Small intestine (tissue), 7 donors: ENCODE data around the gene ELOVL3. TPM values are rescaled to one million over a fixed set of nuclear protein-coding genes. Genes with fewer than 3 reads are reported as not detected.
"Not testable (repeated sequence)": the region's sequence is repeated elsewhere in the genome, so short reads cannot be mapped to it uniquely, and the experiment has no call there.

Experiments
- DNase-seq, 2 donors: peaks; one replicate each; pipeline versions ENCODE4 v3.0.0 to v3.0.0-alpha.2; 2013
- FAIRE-seq: peaks from 2 replicates; lab custom pipeline; 2012; peaks lifted over from hg19 to GRCh38; lab: Jason Lieb, UNC
- H3K27ac ChIP-seq, 3 donors: one replicate each; pipeline ENCODE4 v1.5.1; 2013; ENCODE audit warnings: low read length in 2 of 3, mild to moderate bottlenecking in 2 of 3, control low read depth in 1 of 3, inconsistent platforms in 1 of 3, low read depth in 1 of 3, moderate library complexity in 1 of 3
- H3K27me3 ChIP-seq, 3 donors: one replicate each; pipeline ENCODE4 v1.6.1; 2013; ENCODE audit warnings: low read length in 3 of 3, inconsistent platforms in 1 of 3; ENCODE audit not compliant: control insufficient read depth in 3 of 3, insufficient read depth in 3 of 3
- H3K36me3 ChIP-seq, 3 donors: one replicate each; pipeline ENCODE4 v1.6.1; 2013; ENCODE audit warnings: low read length in 3 of 3, inconsistent platforms in 1 of 3, low read depth in 1 of 3, mild to moderate bottlenecking in 1 of 3, moderate library complexity in 1 of 3; ENCODE audit not compliant: control insufficient read depth in 3 of 3, insufficient read depth in 2 of 3
- H3K4me1 ChIP-seq, 3 donors: one replicate each; pipeline ENCODE4 v1.6.1; 2013; ENCODE audit warnings: low read length in 2 of 3, inconsistent platforms in 1 of 3, low read depth in 1 of 3, mild to moderate bottlenecking in 1 of 3, moderate library complexity in 1 of 3; ENCODE audit not compliant: control insufficient read depth in 3 of 3, insufficient read depth in 2 of 3
- H3K4me3 ChIP-seq, 3 donors: one replicate each; pipeline ENCODE4 v1.5.1; 2013; ENCODE audit warnings: low read length in 3 of 3, control low read depth in 1 of 3, inconsistent platforms in 1 of 3, low read depth in 1 of 3, mild to moderate bottlenecking in 1 of 3, moderate library complexity in 1 of 3
- H3K9me3 ChIP-seq, 2 donors: one replicate each; pipeline ENCODE4 v1.6.1; 2013; ENCODE audit warnings: low read depth in 1 of 2, low read length in 1 of 2; ENCODE audit not compliant: control insufficient read depth in 2 of 2, insufficient read depth in 1 of 2
- WGBS, 3 donors: extraction: QIAGEN DNeasy Blood & Tissue Kit; methylation state at CpG; one replicate each; pipeline ENCODE4 v1.1.7; 2013; 5-methylcytosine and 5-hydroxymethylcytosine counted together
- polyA plus RNA-seq, 4 donors: library from polyadenylated mRNA; stranded (reverse) in 3 of 4; unstranded in 1 of 4; fragments of 200-250 nt in 3 of 4; fragments of 120-200 nt in 1 of 4; gene quantifications; one replicate each; pipeline versions ENCODE4 v1.2.1 to v1.2.3, GENCODE V29; 2013
- donor health status: healthy with polysubstance abuse.
- donor health status: control.
- donor health status: control.
- donor health status: Bipolar disorder and iron deficiency.
- donor health status: healthy.

Gene ELOVL3
- polyA plus RNA-seq, 4 donors, result 0.40 to 0.42 TPM; not detected in 2

DNA sequence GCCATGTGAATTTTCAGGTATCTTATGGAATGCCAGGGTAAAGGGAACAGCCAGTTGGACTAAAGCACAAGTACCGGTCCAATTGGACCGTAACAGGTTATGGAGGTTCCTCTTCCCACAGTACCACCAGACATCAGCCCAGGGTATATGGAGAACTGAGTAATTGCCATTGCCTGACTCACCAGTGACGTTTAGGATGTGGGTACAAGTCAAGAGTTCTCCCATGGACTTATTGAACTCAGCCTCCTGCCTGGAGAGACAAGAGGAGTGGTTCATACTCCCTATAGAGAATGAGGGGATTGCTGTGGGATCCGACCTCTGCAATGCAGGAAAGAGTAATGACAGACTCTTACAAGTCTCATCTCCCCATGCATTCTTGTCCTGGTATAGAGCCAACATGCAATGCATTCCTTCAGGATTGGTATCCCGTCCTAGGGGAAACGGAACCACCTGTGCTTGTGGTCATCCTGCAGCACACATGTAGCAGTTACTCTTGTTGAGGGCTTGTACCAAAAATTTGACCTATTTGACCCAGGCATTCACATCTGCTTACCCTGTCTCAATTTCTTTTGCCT lies 30.7 kb upstream of the ELOVL3 start:
- no peaks in the 10 kb centered on the region for H3K27me3 ChIP-seq
- FAIRE-seq, result no peak
- 78 to 83% (median 82%) methylated on average over 6 of the region's 6 CpGs for WGBS, 3 donors
- no peak overlapping the region for H3K27ac ChIP-seq
- no peak overlapping the region for H3K4me3 ChIP-seq
- H3K9me3 ChIP-seq, result peaks cover 0 to 18% of the 10 kb centered on the region in 2 donors
- H3K36me3 ChIP-seq, result no peaks in the 10 kb centered on the region
- H3K4me1 ChIP-seq, result no peaks in the 10 kb centered on the region
- no peak for DNase-seq

DNA sequence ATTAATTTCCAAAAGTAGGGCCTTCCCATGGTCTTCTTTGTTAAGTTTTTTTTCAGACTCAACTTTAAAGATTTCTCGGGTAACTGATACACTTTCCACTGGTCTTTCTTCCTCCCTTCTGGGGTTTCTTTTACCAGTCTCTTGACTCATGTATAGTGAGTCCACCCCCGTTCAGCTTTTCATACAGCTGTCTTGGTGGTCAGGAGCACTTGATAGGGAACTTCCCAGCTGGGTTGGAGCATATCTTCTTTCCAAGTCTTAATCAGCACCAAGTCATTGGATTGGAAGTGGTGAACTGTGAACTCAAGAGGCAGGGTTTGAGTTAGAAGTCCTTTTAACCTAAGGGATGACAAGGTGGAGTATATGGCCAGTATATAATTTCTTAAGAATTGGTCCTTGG lies 29.2 kb upstream of the ELOVL3 start:
- H3K4me3 ChIP-seq, result no peak overlapping the region
- H3K27me3 ChIP-seq, result no peaks in the 10 kb centered on the region
- H3K4me1 ChIP-seq, result no peaks in the 10 kb centered on the region
- FAIRE-seq (no peak), DNase-seq (no peak)
- WGBS, 3 donors, result 65 to 83% (median 70%) methylated on average over 2 of the region's 2 CpGs
- no peak overlapping the region for H3K27ac ChIP-seq
- H3K36me3 ChIP-seq, result no peaks in the 10 kb centered on the region
- H3K9me3 ChIP-seq, result peaks cover 0 to 15% of the 10 kb centered on the region in 2 donors

DNA sequence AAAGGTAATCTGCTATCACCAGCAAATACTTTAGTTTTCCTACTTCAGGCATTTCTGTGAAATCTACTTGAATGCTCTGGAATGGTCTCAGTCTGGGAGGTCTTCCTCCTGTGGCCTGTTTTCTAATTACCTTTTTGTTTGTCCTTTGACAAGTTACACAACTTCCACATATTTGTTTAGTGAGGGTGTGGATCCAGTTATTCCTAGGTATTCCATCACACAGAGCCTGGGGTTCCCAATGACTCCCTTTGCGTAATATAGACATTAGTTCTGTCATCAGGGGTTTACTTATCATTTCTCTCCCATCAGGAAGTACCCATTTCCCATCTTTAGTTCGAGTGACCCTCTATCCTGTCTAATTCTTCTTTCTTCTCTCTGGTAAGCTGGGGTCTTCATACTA lies 28.1 kb upstream of the ELOVL3 start:
- H3K27ac ChIP-seq, result no peak overlapping the region
- FAIRE-seq (no peak), DNase-seq (no peak)
- 79 to 80% (median 80%) methylated on average over 2 of the region's 2 CpGs for WGBS, 3 donors
- H3K9me3 ChIP-seq, result peaks cover 0 to 6% of the 10 kb centered on the region in 2 donors
- no peaks in the 10 kb centered on the region for H3K27me3 ChIP-seq
- no peaks in the 10 kb centered on the region for H3K36me3 ChIP-seq
- H3K4me1 ChIP-seq, result no peaks in the 10 kb centered on the region
- H3K4me3 ChIP-seq, result no peak overlapping the region

DNA sequence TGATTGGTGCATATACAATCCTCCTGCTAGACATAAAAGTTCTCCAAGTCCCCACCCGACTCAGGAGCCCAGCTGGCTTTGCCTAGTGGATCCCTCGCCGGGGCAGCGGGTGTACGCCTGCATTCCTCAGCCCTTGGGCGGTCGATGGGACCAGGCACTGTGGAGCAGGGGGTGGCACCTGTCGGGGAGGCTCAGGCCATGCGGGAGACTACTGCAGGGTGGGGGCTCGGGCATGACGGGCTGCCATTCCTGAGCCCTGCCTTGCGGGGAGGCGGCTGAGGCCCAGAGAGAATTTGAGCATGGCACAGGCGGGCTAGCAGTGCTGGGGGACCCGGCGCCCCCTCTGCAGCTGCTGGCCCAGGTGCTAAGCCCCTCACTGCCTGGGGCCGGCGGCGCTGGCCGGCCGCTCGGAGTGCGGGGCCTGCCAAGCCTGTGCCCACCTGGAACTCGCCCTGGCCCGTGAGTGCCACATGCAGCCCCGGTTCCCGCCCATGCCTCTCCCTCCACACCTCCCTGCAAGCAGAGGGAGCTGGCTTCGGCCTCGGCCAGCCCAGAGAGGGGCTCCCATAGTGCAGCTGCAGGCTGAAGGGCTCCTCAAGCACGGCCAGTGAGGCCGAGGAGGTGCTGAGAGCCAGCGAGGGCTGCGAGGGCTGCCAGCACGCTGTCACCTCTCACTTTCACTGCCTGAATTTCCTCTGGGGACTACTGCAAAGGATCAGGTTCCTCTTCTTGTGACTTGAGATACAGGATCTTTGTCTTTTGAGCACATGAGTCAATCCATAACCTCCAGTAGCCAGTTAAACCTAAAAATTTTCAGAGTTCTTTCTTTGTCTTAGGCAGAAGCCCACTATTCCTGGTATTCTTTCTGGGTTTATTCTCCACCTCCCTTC lies 25.1 kb upstream of the ELOVL3 start:
- FAIRE-seq (no peak), DNase-seq (no peak)
- no peak overlapping the region for H3K4me3 ChIP-seq
- H3K36me3 ChIP-seq, result no peaks in the 10 kb centered on the region
- no peaks in the 10 kb centered on the region for H3K27me3 ChIP-seq
- H3K4me1 ChIP-seq, result no peaks in the 10 kb centered on the region
- no peak overlapping the region for H3K27ac ChIP-seq
- WGBS, 3 donors, result 91 to 94% (median 94%) methylated on average over 27 to 34 of the region's 34 CpGs
- H3K9me3 ChIP-seq, result peaks cover 0 to 22% of the 10 kb centered on the region in 2 donors

DNA sequence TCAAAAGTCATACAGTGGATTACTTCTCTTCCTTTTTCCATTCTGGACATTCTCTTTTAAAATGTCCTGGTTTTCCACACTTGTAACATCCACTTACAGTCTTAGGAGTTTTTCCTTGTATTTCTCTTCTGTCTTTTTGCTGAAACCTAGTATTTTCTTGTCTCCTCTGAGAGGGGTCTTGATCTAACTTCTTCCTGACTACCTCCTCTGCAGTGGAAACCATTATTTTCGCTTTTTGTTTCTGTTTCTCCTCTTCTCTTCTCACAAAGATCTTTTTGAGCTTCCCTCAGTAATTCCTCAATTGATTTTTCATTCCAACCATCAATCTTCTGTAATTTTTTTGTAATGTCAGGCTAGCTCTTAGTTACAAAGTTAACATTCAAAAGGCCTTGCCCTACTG lies 23.7 kb upstream of the ELOVL3 start:
- H3K4me1 ChIP-seq, result no peaks in the 10 kb centered on the region
- no peak overlapping the region for H3K27ac ChIP-seq
- H3K27me3 ChIP-seq, result no peaks in the 10 kb centered on the region
- H3K36me3 ChIP-seq, result no peaks in the 10 kb centered on the region
- FAIRE-seq (no peak), DNase-seq (no peak)
- no peak overlapping the region for H3K4me3 ChIP-seq
- WGBS, 3 donors, result 66 to 85% (median 79%) methylated on average over 1 of the region's 1 CpG
- H3K9me3 ChIP-seq, result peaks cover 0 to 22% of the 10 kb centered on the region in 2 donors

DNA sequence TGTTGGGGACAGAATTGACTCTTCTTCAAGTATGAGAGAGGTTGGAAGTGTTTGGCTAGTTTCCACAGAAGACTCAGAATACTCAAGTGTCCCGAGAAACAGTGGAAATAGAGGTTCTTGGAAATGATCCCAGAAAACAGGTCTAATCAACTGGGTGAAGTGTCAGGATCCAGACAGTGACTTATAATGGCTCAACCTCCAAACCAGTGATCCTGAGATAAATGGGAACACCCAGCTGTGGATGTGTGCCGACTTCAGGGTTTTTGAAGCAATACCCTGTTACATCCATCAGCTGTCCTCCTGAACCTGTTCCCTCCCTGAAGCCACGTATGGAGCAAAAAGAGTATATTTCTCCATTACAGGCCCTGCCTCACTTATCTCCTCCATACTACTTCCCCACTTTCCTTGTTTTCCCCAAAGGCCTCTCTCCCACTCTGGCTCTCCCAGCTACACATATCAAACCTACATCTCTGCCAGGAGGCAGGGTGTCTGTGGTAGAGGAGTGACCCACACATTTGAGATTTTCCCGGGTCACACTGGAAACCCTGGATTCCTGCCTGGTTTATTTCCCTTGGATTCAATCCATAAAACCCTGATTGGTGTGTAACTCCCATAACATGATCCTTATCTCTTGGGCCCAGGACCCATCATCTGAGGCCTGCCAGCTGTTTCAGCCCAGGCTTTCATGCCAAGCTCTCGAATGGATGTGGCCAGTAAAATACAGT lies 17.6 kb upstream of the ELOVL3 start:
- no peaks in the 10 kb centered on the region for H3K27me3 ChIP-seq
- H3K4me3 ChIP-seq, result no peak overlapping the region
- WGBS, 3 donors, result 16 to 35% (median 28%) methylated on average over 5 of the region's 5 CpGs
- no peaks in the 10 kb centered on the region for H3K4me1 ChIP-seq
- no peak overlapping the region for H3K27ac ChIP-seq
- peaks cover 0 to 14% of the 10 kb centered on the region in 2 donors for H3K9me3 ChIP-seq
- H3K36me3 ChIP-seq, result no peaks in the 10 kb centered on the region
- FAIRE-seq, result no peak
- no peak for DNase-seq

DNA sequence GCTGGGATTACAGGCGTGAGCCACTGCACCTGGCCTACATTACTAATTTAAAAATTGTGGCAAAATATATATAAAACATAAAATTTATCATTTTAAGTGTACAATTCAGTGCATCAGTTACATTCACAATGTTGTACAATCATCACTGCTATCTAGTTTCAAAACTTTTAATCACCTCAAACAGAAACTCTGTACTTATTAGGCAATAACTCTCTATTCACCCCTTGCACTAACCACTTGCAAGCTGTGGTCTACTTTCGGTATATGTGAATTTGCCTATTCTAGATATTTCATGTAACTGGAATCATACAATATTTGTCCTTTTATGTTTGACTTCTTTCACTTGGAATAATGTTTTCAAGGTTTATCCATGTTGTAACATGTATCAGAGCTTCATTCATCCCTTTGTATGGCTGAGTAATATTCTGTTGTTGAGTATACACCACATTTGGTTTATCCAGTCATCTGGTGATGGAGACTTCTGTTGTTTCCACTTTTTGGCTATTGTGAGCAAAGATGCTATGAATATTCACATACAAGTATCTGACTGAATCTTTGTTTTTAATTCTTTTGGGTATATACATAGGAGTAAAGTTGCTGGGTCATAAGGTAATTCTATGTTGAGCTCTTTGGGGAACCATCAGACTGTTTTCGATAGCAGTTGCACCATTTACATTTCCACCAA lies 14.3 kb upstream of the ELOVL3 start:
- H3K4me3 ChIP-seq, result no peak overlapping the region
- FAIRE-seq, result no peak
- no peak overlapping the region for H3K27ac ChIP-seq
- H3K36me3 ChIP-seq, result no peaks in the 10 kb centered on the region
- DNase-seq, result no peak
- 82 to 90% (median 83%) methylated on average over 3 of the region's 3 CpGs for WGBS, 3 donors
- H3K9me3 ChIP-seq, result no peaks in the 10 kb centered on the region
- no peaks in the 10 kb centered on the region for H3K27me3 ChIP-seq
- no peaks in the 10 kb centered on the region for H3K4me1 ChIP-seq

DNA sequence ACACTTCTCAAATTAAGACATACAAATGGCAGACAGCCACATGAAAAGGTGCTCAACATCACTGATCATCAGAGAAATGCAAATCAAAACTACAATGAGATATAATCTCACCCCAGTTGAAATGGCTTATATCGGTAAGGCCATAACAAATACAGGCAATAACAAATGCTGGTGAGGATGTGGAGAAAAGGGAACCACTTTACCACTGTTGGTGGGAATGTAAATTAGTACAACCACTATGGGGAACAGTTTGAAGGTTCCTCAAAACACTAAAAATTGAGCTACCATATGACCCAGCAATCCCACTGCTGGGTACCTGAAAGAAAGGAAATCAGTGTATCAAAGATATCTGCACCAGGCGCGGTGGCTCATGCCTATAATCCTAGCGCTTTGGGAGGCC lies 12.5 kb upstream of the ELOVL3 start:
- 61 to 88% (median 76%) methylated on average over 4 of the region's 4 CpGs for WGBS, 3 donors
- not testable (repeated sequence) for H3K4me1 ChIP-seq, H3K27me3 ChIP-seq, H3K9me3 ChIP-seq, H3K36me3 ChIP-seq, DNase-seq, H3K4me3 ChIP-seq, H3K27ac ChIP-seq, FAIRE-seq
